ENCODE results near the gene SNCA. TPM values are rescaled to one million over a fixed set of nuclear protein-coding genes. Genes with fewer than 3 reads are reported as not detected.

The SNCA gene
- total RNA-seq, result 21.2 and 27.5 TPM in 2 replicates

GRCh38 chr4:89836897-89837384 is at the start of gene SNCA:
Gene SNCA (minus strand): TSS chr4:89837161. CDS start chr4:89835667, 1,494 bp downstream.

Other genes with a start within 250 kb of the SNCA start
- gene MMRN1, start 57.7 kb upstream of the SNCA start, total RNA-seq, result 0.13 and 0.24 TPM in 2 replicates